GF-D8 (cell line): ENCODE measurements around the gene FGD5.

Source experiments
- DNase-seq: peaks from one replicate; lab custom pipeline; 2025; lab: John Stamatoyannopoulos, UW

FGD5 gene

GRCh38 chr3:14789640-14790285 is 29.0 kb upstream of the FGD5 start:
- DNase-seq = no peak

- DNase-seq = no peak
These were observed 27.3 kb upstream of the FGD5 start for GRCh38 chr3:14791343-14791945.

DNA sequence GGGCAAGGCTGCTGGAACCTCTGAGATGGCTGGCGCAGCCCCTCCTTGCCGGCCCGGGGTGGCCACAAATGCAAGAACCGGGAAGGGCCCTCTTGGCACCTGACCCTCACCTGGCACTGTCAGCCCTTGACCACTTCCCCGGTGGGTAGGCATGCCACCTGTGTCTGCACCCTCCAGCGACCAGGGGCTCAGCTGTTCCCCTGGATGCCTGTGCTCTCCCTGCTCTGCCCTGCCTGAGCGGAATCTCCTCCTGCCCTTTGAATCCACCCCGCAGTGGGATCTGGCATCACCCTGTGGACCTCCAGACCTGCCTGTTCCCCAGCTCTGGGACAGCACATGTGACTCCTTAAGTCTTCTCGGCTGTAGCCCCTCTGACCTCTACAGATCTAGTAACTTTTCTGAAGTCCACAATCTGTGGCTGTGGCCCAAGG is 26.1 kb upstream of the FGD5 start:
- no peak for DNase-seq

DNA sequence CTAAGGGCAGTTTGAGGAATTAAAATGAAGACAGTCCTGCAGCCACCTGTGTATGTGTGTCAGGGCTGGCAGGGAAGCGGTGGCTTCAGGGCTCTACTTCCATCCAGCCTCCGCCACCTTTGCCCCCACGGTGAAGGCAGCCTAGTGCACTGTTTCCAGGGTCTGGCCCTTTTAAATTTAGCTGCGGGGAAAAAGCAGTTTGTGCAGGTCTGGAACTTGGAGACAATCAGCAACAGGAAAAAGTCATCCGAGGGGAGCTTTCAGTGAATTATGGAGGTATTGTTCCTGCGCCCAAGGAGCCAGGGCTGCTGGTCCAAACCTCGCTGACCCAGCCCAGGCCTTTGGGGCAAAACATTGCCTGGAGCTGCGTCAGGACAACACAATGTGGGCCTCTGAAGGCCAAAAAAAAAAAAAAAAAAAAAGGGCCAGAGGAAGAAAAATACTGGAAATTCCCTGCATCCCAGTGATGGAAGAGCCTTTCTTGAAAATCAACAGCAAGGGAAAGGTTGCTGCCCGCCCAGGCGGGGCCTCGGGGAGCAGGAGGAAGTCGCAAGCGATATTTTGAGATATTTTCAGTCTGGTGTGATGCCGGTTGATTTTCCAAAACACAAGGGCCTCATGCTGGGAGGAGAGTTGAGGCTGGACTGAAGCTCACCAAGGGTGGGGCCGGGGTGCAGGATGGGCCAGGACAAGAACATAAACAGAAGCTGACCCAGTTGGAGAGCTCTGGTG is 25.5 kb upstream of the FGD5 start:
- DNase-seq = no peak

GRCh38 chr3:14793858-14794234 is 24.9 kb upstream of the FGD5 start:
- no peak for DNase-seq

DNA sequence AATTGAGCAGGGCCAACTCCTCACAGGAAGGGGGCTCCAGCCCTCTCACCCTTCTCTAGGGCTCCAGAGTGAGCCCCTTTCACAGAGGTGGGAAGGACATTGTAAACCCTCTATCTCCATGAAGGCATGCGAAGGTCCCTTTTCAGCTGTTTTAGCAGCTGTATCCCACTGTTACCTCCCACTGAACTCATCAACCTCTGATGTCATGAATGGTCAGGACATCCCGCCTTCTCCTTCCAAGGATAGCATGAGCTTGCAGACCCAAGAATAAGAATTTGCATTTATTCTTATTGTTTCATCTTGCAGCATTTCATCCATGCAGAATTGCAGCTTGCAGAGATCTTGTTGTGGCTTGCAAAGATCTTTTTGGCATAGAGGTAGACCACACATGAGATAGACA is 24.3 kb upstream of the FGD5 start:
- DNase-seq = no peak

- no peak for DNase-seq
These were observed 22.8 kb upstream of the FGD5 start for GRCh38 chr3:14795996-14796395.

DNA sequence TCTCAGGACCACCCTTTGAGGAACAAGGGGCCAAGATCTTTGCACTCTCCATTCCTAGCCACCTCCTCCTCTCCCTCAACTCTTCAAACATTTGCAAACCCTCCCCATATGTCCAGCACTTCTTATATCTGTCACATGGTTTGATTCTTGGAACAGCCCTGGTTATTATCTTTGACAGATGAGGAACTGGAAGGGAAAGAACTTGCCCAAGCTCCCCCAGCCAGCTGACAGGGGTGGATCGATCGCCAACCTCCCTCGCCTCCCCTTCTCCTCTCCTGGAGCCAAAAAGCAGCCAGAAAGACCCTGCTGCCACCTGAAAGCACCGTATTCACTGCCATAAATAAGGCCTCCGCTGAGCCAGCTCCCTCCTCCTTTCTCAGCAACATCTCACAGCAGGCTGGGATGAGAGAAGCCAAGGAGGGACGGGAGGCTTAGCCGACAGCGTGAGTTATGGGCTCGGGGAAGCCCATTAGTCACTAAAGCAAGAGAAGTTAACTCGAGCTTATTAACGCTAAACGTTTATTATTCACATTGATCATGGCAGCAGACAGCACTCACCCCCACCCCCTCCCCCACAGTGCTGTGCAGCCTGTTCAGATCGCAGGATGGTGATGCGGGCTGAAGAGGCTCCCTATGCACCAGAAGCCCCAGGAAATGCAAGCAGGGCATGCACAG is 22.2 kb upstream of the FGD5 start:
- DNase-seq = no peak

DNA sequence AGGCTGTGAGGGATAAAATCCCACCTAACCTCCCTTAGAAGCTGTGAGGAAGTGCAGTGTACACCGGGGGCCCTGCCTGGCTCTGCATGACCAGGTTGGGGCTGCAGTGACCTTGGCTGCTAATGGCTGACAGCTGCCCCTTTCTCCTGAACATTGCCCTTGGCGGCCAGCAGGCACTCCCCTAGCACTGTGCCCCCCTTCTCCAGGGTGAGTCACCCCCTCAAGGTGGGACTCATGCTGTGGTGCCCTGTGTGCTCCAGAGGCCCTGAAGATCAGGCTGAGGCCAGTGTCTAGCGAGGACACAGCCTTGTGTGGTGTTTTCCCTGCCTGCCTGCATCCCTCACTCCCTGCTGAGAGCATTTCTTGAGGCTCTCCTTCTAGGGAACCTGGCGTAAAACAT is 21.0 kb upstream of the FGD5 start:
- DNase-seq = no peak

DNA sequence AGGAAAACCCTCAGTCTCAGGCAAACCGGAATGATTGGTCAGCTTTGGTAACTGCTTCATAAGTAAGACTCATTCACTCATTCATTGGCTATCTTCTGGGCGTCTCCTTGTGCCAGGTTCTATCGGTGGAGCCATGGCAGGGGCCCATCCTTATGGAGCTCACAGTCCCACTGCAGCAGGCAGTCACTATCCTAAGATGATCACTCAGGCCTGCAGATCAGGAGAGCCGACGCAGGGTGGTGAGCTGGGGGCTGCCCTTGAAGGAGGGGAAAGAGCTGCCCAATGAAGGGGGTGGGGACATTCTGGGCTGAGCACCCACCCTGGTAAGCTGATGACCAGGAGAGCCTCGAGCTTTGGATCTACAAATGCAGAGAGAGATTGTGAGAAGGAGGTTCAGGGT is 20.5 kb upstream of the FGD5 start:
- no peak for DNase-seq

DNA sequence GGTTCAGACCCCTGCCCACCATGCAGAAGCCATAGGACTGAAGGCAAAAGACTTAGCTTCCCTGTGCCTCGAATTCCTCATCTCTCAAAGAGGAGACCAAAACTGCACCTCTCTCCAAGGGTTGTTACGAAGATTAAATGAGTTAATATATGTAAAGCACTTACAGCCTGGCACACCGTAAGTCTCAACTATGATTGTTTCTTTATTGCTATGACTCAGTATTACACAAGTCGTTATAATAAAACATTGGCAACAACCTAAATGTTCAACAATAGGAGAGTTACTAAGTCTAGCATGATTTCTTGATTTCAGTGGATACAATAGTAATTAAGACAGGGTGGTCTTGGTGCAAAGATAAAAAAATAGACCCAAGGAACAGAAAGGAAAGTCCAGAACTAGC is 19.6 kb upstream of the FGD5 start:
- no peak for DNase-seq

- no peak for DNase-seq
These were observed 17.7 kb upstream of the FGD5 start for GRCh38 chr3:14801031-14801430.

DNA sequence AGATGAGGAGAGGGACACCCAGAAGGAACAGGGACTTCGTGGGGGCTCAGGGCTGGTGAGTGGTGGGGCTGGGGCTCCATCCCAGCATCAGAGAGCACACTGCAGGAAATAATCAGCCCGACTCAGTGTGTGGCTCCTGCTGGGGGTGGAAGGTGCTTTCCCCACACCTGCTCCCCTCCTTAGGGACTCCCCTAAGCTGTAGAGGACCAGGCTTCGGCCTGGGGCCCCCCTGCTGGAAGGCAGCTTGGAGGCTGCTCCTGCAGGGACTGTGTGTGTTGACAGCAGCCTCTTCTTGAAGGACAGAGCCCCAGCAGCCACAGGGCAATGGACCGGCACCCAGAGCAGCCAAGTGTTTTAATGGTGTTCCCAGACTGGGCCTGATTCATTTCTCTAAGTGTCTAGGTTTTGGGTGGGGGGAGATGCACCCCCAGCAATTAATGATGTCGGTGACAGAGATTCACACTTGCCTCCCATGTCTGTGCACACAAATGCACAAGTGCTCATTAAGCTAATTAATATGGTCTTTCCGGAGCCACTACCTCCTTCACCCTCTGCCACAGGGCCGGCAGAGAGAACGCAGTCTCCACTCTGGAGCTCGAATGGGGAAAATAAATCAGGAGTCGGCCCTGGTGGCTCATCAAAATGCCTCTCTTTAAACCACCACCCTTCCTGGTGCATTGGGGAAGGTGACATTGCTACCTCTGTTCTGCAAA is 16.9 kb upstream of the FGD5 start:
- no peak for DNase-seq

GRCh38 chr3:14802381-14802731 is 16.4 kb upstream of the FGD5 start:
- DNase-seq = no peak

- no peak for DNase-seq
These were observed 15.4 kb upstream of the FGD5 start for GRCh38 chr3:14803101-14803980.

DNA sequence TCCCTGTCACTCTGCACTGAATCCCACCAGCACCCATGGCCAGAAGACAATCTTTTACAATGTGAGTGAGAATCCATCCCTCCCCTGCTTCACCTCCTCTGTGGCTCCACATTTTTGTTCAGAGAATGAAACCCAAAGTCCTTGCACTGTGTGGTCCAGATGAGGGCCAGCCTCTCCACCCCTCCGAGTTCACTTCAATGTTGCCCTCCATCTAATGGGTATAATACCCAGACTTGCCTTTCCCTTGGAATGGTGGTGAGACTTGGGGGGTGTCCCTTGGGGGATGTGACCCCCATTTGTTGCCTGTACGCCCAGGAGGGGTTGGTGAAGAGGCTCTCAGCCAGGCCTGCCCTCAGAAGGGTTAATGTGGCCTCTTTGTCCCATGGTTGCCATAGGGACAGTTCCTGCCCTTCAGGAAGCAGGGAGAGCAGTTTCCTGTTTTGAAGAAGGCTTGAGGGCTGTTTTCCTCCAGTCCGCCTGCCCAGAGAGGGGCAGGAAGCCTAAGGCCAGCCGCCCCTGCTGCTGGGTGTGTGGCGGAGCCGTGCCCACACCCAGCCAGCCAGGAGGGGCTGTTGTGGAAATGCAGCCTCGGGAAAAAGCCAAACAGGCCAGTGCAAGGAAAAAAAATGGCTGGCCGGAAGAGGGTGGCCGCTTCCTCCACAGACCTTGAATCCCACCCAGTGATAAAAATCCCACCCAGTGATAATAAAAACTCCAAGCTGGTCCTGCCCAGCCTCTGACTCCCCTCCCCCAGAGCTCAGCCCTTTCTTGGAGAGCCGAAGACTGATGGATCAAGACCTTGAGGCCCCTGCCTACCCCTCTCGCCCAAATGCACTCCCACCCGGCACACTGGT is 14.6 kb upstream of the FGD5 start:
- DNase-seq = no peak

GRCh38 chr3:14804835-14805780 is 13.7 kb upstream of the FGD5 start:
- DNase-seq = no peak

GRCh38 chr3:14805961-14806537 is 12.7 kb upstream of the FGD5 start:
- DNase-seq = no peak
